Smooth muscle cell (in vitro differentiated cells): ENCODE measurements around the gene SUPT3H. TPM values are rescaled to one million over a fixed set of nuclear protein-coding genes. Genes with fewer than 3 reads are reported as not detected.

ENCODE experiments used
- DNase-seq: peaks from one replicate; lab custom pipeline; 2025; ENCODE audit not compliant: unreplicated experiment; lab: John Stamatoyannopoulos, UW
- H2AFZ ChIP-seq: fragments of 200-600 bp; sonication (generic); 2 replicates; pipeline ENCODE4 v1.6.0; 2016; ENCODE audit warnings: antibody characterized with exemption, low read depth, mild to moderate bottlenecking
- H3F3A ChIP-seq: fragments of 200-600 bp; sonication (generic); 2 replicates; pipeline ENCODE4 v1.6.0; 2017; ENCODE audit warnings: antibody characterized with exemption, low read depth
- H3K27ac ChIP-seq: fragments of 200-600 bp; sonication (generic); 2 replicates; pipeline ENCODE4 v1.5.1; 2016; ENCODE audit warnings: low read depth, mild to moderate bottlenecking
- H3K27me3 ChIP-seq: fragments of 200-600 bp; sonication (generic); 2 replicates; pipeline ENCODE4 v1.6.1; 2016; ENCODE audit warnings: low read depth, mild to moderate bottlenecking
- H3K36me3 ChIP-seq: fragments of 200-600 bp; sonication (generic); 2 replicates; pipeline ENCODE4 v1.5.1; 2016; ENCODE audit warnings: low read depth
- H3K4me1 ChIP-seq: fragments of 200-600 bp; sonication (generic); 2 replicates; pipeline ENCODE4 v1.5.1; 2016; ENCODE audit warnings: low read depth
- H3K4me2 ChIP-seq: fragments of 200-600 bp; sonication (generic); 2 replicates; pipeline ENCODE4 v1.6.0; 2016; ENCODE audit warnings: mild to moderate bottlenecking
- H3K4me3 ChIP-seq: fragments of 200-600 bp; sonication (generic); 2 replicates; pipeline ENCODE4 v1.5.1; 2016; ENCODE audit warnings: mild to moderate bottlenecking
- H3K79me2 ChIP-seq: fragments of 200-600 bp; sonication (generic); 2 replicates; pipeline ENCODE4 v1.6.0; 2016; ENCODE audit warnings: low read depth, mild to moderate bottlenecking
- H3K9ac ChIP-seq: fragments of 200-600 bp; sonication (generic); 2 replicates; pipeline ENCODE4 v1.6.0; 2016; ENCODE audit warnings: low read depth
- H3K9me3 ChIP-seq: fragments of 200-600 bp; sonication (generic); replicated peaks from 2 replicates; pipeline ENCODE4 v1.5.1; 2016; ENCODE audit warnings: low read depth
- H4K20me1 ChIP-seq: fragments of 200-600 bp; sonication (generic); 2 replicates; pipeline ENCODE4 v1.6.0; 2016; ENCODE audit warnings: low read depth
- WGBS: methylation state at CpG from one replicate; pipeline ENCODE4 v1.1.7; 2016; ENCODE audit warnings: low lambda C conversion rate; 5-methylcytosine and 5-hydroxymethylcytosine counted together
- polyA plus RNA-seq: library from polyadenylated mRNA; unstranded; fragments of >200 nt; fragmentation: Nextera tagmentation; extraction: Ambion mirVana; gene quantifications from 2 replicates; pipeline ENCODE4 v1.2.1, GENCODE V29; 2016
- total RNA-seq: library from RNA; depleted of rRNA; stranded (reverse); fragments of >200 nt; gene quantifications from 2 replicates; pipeline ENCODE4 v1.2.3, GENCODE V29; 2014
- TF ChIP-seq, protein P1 (sequence below): fragments of 200-600 bp; sonication (generic); IDR thresholded peaks from 2 replicates; pipeline ENCODE4 v1.5.1; 2017; ENCODE audit warnings: borderline replicate concordance, mild to moderate bottlenecking, antibody characterized with exemption; ENCODE audit not compliant: insufficient read depth, poor library complexity, severe bottlenecking

SUPT3H gene
- total and polyA plus RNA-seq, 2 experiments from 2014 or later, result 19.4 to 22.9 TPM

DNA sequence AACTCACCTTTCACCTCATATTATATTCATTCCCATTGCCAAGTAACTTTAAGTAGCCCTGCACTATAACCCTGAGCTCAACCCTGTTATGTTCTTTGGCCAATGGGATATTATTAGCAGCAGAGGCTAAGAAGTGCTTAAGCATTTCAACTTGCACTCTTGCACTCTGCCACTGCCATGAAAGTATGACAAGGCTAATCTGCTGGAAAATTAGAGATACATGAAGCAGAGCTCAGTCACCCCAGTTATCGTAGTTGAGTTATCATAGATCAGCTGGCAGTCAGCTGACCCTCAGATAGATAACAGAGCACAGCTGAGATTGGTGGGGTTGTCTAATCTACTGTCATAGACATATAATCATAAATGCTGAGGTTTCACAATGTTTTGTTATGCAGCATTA is 259.0 kb downstream of the SUPT3H start:
- H4K20me1 ChIP-seq, result no peaks in the 10 kb centered on the region
- 29% methylated on average over 1 of the region's 1 CpG for WGBS
- no peak for DNase-seq
- H3K79me2 ChIP-seq, result no peaks in the 10 kb centered on the region
- H3K27ac ChIP-seq, result peak overlapping the region; percentile 10
- no peaks in the 10 kb centered on the region for H3K9me3 ChIP-seq
- H2AFZ ChIP-seq, result no peak overlapping the region
- no peaks in the 10 kb centered on the region for H3K27me3 ChIP-seq
- H3K4me2 ChIP-seq, result no peak overlapping the region
- H3K9ac ChIP-seq, result no peak overlapping the region
- peaks cover 22% of the 10 kb centered on the region for H3K4me1 ChIP-seq
- TF ChIP-seq, protein P1, sequence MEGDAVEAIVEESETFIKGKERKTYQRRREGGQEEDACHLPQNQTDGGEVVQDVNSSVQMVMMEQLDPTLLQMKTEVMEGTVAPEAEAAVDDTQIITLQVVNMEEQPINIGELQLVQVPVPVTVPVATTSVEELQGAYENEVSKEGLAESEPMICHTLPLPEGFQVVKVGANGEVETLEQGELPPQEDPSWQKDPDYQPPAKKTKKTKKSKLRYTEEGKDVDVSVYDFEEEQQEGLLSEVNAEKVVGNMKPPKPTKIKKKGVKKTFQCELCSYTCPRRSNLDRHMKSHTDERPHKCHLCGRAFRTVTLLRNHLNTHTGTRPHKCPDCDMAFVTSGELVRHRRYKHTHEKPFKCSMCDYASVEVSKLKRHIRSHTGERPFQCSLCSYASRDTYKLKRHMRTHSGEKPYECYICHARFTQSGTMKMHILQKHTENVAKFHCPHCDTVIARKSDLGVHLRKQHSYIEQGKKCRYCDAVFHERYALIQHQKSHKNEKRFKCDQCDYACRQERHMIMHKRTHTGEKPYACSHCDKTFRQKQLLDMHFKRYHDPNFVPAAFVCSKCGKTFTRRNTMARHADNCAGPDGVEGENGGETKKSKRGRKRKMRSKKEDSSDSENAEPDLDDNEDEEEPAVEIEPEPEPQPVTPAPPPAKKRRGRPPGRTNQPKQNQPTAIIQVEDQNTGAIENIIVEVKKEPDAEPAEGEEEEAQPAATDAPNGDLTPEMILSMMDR, result no peak
- H3F3A ChIP-seq, result peaks cover 25% of the 10 kb centered on the region
- H3K4me3 ChIP-seq, result no peak overlapping the region
- no peaks in the 10 kb centered on the region for H3K36me3 ChIP-seq

DNA sequence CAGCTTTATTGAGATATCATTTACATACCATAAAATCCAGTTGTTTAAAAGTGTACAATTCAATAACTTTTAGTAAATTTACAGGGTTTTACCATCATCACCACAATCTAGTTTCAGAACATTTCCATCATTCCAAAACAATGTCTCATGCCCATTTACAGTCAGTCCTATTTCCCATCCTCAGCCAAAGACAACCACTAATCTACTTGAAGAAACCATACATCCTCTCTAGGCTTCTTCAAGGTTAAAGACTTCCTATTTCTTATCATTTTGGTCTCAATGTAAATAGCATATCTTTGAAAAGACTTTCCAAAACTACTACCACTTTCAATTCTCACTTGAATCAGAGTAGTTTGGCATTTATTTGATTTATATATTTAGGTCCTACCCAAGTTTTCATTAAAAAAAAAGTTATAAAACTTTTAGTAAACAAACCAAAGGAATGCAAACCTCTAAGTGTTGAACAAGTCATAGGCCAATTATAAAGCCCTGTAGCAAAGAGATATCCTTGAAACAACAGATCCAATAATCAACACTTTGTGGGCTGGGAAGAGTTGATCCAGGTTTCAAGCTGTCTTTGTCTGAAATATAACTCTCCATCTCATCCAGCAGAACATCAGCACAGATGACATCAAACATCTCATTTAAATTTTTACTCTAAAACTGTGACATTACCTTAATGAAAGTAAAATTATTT is 260.9 kb downstream of the SUPT3H start:
- Histone ChIP-seq H3K4me1 (peaks cover 28% of the 10 kb centered on the region), H3K36me3 (no peaks in the 10 kb centered on the region), H3K27ac (peak overlapping the region; percentile 91), H3K4me2 (peak overlapping the region; percentile 64), H3K4me3 (no peak overlapping the region), H2AFZ (no peak overlapping the region), H3K27me3 (no peaks in the 10 kb centered on the region), H3K9me3 (no peaks in the 10 kb centered on the region), H3K79me2 (no peaks in the 10 kb centered on the region), H3K9ac (peak overlapping the region; percentile 60), H3F3A (peaks cover 25% of the 10 kb centered on the region), H4K20me1 (no peaks in the 10 kb centered on the region)
- TF ChIP-seq, protein P1, result no peak
- DNase-seq, result no peak

DNA sequence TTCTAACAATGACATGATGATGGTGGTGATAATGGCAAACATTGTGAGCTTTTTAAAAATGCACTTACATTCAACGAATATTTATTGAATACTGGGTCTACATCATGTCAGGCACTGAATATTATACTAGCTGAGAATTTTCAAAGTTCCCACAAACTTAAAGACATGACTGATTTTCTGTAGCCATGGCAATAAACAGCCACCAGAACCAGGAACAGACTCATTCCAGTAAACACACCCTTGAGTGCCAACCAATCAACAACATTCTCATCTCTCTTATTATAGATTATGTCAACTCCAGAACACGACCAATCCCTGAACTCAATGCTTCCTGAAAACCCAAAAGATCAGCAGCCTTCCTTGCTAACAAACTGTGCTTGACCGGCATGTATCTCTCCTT is 262.0 kb downstream of the SUPT3H start:
- Histone ChIP-seq H2AFZ (peak overlapping the region; percentile 26), H3K4me1 (peaks cover 31% of the 10 kb centered on the region), H3K4me2 (peak overlapping the region; percentile 64), H3F3A (peaks cover 25% of the 10 kb centered on the region), H3K27ac (peak overlapping the region; percentile 91), H3K9ac (peak overlapping the region; percentile 60), H3K36me3 (no peaks in the 10 kb centered on the region), H3K79me2 (no peaks in the 10 kb centered on the region), H3K27me3 (no peaks in the 10 kb centered on the region), H3K4me3 (no peak overlapping the region), H4K20me1 (no peaks in the 10 kb centered on the region), H3K9me3 (no peaks in the 10 kb centered on the region)
- no peak for DNase-seq
- WGBS, result 60% methylated on average over 3 of the region's 3 CpGs
- TF ChIP-seq, protein P1, result no peak

DNA sequence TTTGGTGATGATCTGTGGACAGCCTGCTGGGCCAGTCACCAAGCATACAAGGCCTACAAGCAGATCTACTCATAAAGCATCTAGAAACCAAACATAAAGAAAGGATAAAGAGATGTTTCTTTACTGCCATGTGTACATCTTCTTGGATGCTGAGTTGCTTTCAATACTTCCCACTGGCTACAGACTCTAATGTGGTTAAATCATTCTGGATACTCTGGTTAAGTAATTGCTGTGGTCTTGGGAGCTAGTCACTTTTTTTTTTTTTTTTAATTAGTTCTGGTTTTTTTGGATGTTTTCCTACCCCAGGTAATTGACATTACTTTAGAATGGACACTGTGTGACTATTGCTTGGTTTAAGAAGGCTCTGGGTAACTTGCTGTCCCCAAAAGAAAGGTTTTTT is 265.0 kb downstream of the SUPT3H start:
- Histone ChIP-seq H4K20me1 (no peaks in the 10 kb centered on the region), H3K9me3 (no peaks in the 10 kb centered on the region), H3K4me1 (peaks cover 30% of the 10 kb centered on the region), H3K36me3 (no peaks in the 10 kb centered on the region), H3K4me2 (no peak overlapping the region), H3K27ac (peak overlapping the region; percentile 46), H3K4me3 (no peak overlapping the region), H3K79me2 (no peaks in the 10 kb centered on the region), H2AFZ (no peak overlapping the region), H3F3A (peaks cover 16% of the 10 kb centered on the region), H3K9ac (no peak overlapping the region), H3K27me3 (no peaks in the 10 kb centered on the region)
- TF ChIP-seq, protein P1, result no peak
- DNase-seq, result no peak
